Activated T-helper 2 cell treated with anti-CD3 and anti-CD28 coated beads, Interferon-gamma antibody, Interleukin-2, Interleukin-4, amounts not matched to agents 10 μg/mL and 5 μg/mL and 100 μg/mL, durations not matched to agents 14 hours and 24 hours and 36 hours (primary cell): ENCODE measurements around the gene SBK2. TPM values are rescaled to one million over a fixed set of nuclear protein-coding genes. Genes with fewer than 3 reads are reported as not detected.

Experiments used
- DNase-seq: peaks from one replicate; pipeline ENCODE4 v3.0.0; 2021; ENCODE audit warnings: low spot score
- H3K27ac Mint-ChIP-seq: one replicate; pipeline ENCODE4 v1.8.0; 2021; ENCODE audit warnings: mixed read lengths
- H3K27me3 Mint-ChIP-seq: one replicate; pipeline ENCODE4 v1.8.0; 2021; ENCODE audit warnings: low read depth, mixed read lengths
- H3K36me3 Mint-ChIP-seq: one replicate; pipeline ENCODE4 v1.8.0; 2021; ENCODE audit warnings: low read depth, mixed read lengths
- H3K4me1 Mint-ChIP-seq: one replicate; pipeline ENCODE4 v1.8.0; 2021; ENCODE audit warnings: low read depth, mixed read lengths
- H3K4me3 Mint-ChIP-seq: one replicate; pipeline ENCODE4 v1.8.0; 2021; ENCODE audit warnings: low read depth, mild to moderate bottlenecking, moderate library complexity, mixed read lengths
- H3K9me3 Mint-ChIP-seq: one replicate; pipeline ENCODE4 v1.8.0; 2021; ENCODE audit warnings: mixed read lengths
- intact Hi-C: fragments of 100-400 bp; cut with micrococcal nuclease; formaldehyde crosslinking; loops from one replicate; pipeline ENCODE4 v1.15.1; 2023
- total RNA-seq: library from RNA; stranded (reverse); gene quantifications from 2 replicates; pipeline ENCODE4 v1.2.3, GENCODE V29; 2022

SBK2 gene
- total RNA-seq, 1 donor from 2014 or later: not detected

DNA sequence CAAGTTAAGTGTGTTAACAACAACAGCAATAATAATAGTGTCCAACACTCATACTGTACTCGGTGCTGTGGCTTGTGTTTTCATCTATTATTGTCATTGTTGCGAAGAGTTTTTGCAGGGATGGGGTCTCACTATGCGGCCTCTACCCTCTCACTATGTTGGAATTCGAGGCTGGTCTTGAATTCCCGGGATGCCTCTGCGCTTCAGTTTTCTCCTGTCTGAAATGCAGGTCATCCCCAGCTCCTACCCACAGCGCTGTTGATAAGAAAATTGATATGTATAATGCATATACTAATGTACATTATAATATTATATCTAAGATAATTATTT, 13.4 kb upstream of the SBK2 start:
- H3K9me3 Mint-ChIP-seq: no peaks in the 10 kb centered on the region
- no peak overlapping the region for H3K4me3 Mint-ChIP-seq
- no peak overlapping the region for H3K27ac Mint-ChIP-seq
- no peak for DNase-seq
- peaks cover 5% of the 10 kb centered on the region for H3K27me3 Mint-ChIP-seq
- no peaks in the 10 kb centered on the region for H3K36me3 Mint-ChIP-seq
- no peaks in the 10 kb centered on the region for H3K4me1 Mint-ChIP-seq
- intact Hi-C loops: no loop called here

GRCh38 chr19:55549500-55550320, 12.8 kb upstream of the SBK2 start:
- Mint-ChIP-seq H3K4me3 (no peak overlapping the region), H3K36me3 (no peaks in the 10 kb centered on the region), H3K9me3 (no peaks in the 10 kb centered on the region), H3K27me3 (peaks cover 5% of the 10 kb centered on the region), H3K4me1 (no peaks in the 10 kb centered on the region), H3K27ac (no peak overlapping the region)
- intact Hi-C loops: no loop called here
- DNase-seq: no peak

GRCh38 chr19:55546822-55547614, 10.1 kb upstream of the SBK2 start:
- intact Hi-C loops: no loop called here
- Mint-ChIP-seq H3K4me3 (no peak overlapping the region), H3K27ac (no peak overlapping the region), H3K36me3 (no peaks in the 10 kb centered on the region), H3K4me1 (no peaks in the 10 kb centered on the region), H3K9me3 (no peaks in the 10 kb centered on the region), H3K27me3 (peaks cover 3% of the 10 kb centered on the region)
- DNase-seq: no peak

- Mint-ChIP-seq H3K27me3 (peaks cover 3% of the 10 kb centered on the region), H3K27ac (no peak overlapping the region), H3K9me3 (no peaks in the 10 kb centered on the region), H3K4me3 (no peak overlapping the region), H3K4me1 (no peaks in the 10 kb centered on the region), H3K36me3 (no peaks in the 10 kb centered on the region)
- intact Hi-C loops: no loop called here
- no peak for DNase-seq
These were observed 9.1 kb upstream of the SBK2 start for GRCh38 chr19:55546011-55546410.

- no peak within 1 kb of the TSS for H3K27ac Mint-ChIP-seq
- intact Hi-C loops: no loop called here
- H3K27me3 Mint-ChIP-seq: peaks cover 3% of the 10 kb centered on the region
- no peaks in the 10 kb centered on the region for H3K4me1 Mint-ChIP-seq
- H3K36me3 Mint-ChIP-seq: no peaks in the 10 kb centered on the region
- no peak for DNase-seq
- H3K4me3 Mint-ChIP-seq: no peak within 1 kb of the TSS
- no peaks in the 10 kb centered on the region for H3K9me3 Mint-ChIP-seq
These were observed 8.5 kb upstream of the SBK2 start, which contains the start of gene SBK3 for GRCh38 chr19:55545443-55545842. TSS of gene SBK3 (minus strand) at chr19:55545543. CDS start at chr19:55545543, 0 bp downstream.

DNA sequence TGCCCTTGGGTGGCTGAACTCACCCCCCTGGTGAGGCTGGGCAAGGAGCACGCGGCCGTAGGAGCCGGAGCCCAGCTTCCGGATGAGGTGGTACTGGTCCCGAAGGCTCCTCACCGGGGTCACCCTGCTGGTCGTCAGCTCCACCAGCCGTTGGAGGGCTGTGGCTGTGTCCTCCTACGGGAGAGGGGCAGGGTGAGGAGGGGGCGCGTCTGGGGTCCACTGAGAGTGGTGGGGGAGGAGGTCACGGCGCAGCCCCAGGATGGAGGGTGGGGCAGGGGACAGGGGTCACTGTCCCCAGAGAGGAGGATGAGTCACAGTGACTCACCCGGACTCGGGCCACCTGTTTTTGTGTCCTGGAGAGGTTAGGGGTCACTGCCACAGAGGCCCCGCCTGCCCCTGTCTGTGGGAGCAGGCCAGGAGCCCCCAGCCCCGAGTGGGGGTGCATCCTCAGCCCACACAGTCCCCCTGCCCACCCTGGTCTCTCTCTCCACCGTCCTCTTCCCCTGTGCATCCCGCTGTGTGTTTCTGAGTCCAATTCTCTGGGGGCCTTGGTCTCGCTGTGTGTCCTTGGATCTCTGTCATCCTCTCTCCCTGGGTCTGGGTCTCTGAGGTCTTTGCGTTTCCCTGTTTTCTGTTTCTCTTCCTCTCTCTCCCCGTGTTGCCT, 8.0 kb upstream of the SBK2 start:
- H3K36me3 Mint-ChIP-seq: no peaks in the 10 kb centered on the region
- no peaks in the 10 kb centered on the region for H3K4me1 Mint-ChIP-seq
- H3K9me3 Mint-ChIP-seq: no peaks in the 10 kb centered on the region
- H3K27me3 Mint-ChIP-seq: peaks cover 3% of the 10 kb centered on the region
- H3K27ac Mint-ChIP-seq: no peak overlapping the region
- H3K4me3 Mint-ChIP-seq: no peak overlapping the region
- DNase-seq: no peak
- intact Hi-C loops: no loop called here

GRCh38 chr19:55544014-55544413, 7.1 kb upstream of the SBK2 start:
- H3K27ac Mint-ChIP-seq: no peak overlapping the region
- H3K27me3 Mint-ChIP-seq: peaks cover 3% of the 10 kb centered on the region
- H3K4me3 Mint-ChIP-seq: no peak overlapping the region
- H3K36me3 Mint-ChIP-seq: no peaks in the 10 kb centered on the region
- H3K9me3 Mint-ChIP-seq: no peaks in the 10 kb centered on the region
- H3K4me1 Mint-ChIP-seq: no peaks in the 10 kb centered on the region
- no peak for DNase-seq
- intact Hi-C loops: no loop called here

GRCh38 chr19:55543567-55543966, 6.6 kb upstream of the SBK2 start:
- intact Hi-C loops: no loop called here
- Mint-ChIP-seq H3K27ac (no peak overlapping the region), H3K4me1 (no peaks in the 10 kb centered on the region), H3K4me3 (no peak overlapping the region), H3K36me3 (no peaks in the 10 kb centered on the region), H3K27me3 (peaks cover 3% of the 10 kb centered on the region), H3K9me3 (no peaks in the 10 kb centered on the region)
- no peak for DNase-seq

GRCh38 chr19:55542292-55542855, 5.4 kb upstream of the SBK2 start:
- H3K27ac Mint-ChIP-seq: no peak overlapping the region
- H3K36me3 Mint-ChIP-seq: no peaks in the 10 kb centered on the region
- no peak overlapping the region for H3K4me3 Mint-ChIP-seq
- intact Hi-C loops: no loop called here
- H3K27me3 Mint-ChIP-seq: peaks cover 2% of the 10 kb centered on the region
- no peaks in the 10 kb centered on the region for H3K4me1 Mint-ChIP-seq
- no peaks in the 10 kb centered on the region for H3K9me3 Mint-ChIP-seq
- DNase-seq: no peak

- no peaks in the 10 kb centered on the region for H3K27me3 Mint-ChIP-seq
- H3K9me3 Mint-ChIP-seq: no peaks in the 10 kb centered on the region
These were observed 4.2 kb upstream of the SBK2 start for GRCh38 chr19:55541091-55541490.

GRCh38 chr19:55540619-55541018, 3.7 kb upstream of the SBK2 start:
- Mint-ChIP-seq H3K4me1 (no peaks in the 10 kb centered on the region), H3K36me3 (no peaks in the 10 kb centered on the region), H3K27me3 (no peaks in the 10 kb centered on the region), H3K9me3 (no peaks in the 10 kb centered on the region), H3K4me3 (no peak overlapping the region), H3K27ac (no peak overlapping the region)
- no peak for DNase-seq
- intact Hi-C loops: no loop called here

More at GRCh38 chr19:55541091-55541490, 4.2 kb upstream of the SBK2 start:
- H3K4me3 Mint-ChIP-seq: no peak overlapping the region
- no peaks in the 10 kb centered on the region for H3K4me1 Mint-ChIP-seq
- intact Hi-C loops: no loop called here
- DNase-seq: no peak
- H3K27ac Mint-ChIP-seq: no peak overlapping the region
- no peaks in the 10 kb centered on the region for H3K36me3 Mint-ChIP-seq

DNA sequence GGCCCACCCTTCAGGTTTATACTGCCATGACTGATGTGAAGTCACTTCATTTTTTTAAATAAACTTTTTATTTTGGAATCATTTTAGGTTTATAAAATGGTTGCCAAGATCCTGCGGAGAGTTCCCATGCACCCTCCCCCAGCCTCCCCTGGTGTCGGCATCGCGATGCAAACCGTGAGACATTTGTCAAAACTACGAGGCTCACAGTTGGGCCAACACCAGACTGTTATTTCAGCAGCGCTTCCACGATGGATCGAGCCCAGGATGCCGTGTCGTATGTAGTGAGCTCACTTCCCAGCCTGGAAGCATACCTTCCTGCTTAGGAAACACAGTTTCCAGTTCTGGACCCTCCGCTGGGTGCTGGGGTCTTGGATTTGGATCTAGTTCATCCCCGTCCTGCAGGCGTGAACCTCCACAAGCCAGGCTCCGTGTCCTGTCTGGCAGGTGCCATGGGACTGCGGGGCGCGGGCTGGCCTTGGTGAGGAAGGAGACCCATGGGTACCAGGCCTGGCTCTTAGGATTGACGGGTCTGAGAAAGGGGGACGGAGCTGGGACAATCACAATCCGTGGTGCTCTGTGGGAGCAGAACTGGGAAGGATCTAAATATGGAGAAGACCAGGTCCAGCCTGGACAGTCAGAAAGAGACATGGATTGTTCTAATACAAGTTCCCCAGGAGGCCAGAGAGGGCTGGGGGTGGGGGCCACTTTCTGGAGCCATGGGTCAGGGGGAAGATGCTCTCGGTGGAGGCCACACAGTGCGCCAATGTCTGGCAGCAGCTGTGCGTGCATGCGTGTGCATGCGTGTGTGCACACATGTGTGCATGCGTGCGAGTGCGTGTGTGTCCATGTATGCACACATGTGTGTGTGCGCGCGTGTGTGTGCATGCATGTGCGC, 2.4 kb upstream of the SBK2 start:
- Mint-ChIP-seq H3K36me3 (no peaks in the 10 kb centered on the region), H3K9me3 (no peaks in the 10 kb centered on the region), H3K4me1 (no peaks in the 10 kb centered on the region), H3K27ac (no peak overlapping the region), H3K27me3 (no peaks in the 10 kb centered on the region), H3K4me3 (no peak overlapping the region)
- intact Hi-C loops: no loop called here
- no peak for DNase-seq
